Measurements from ENCODE around the gene MORN4.
A peak's percentile ranks its signal among the peaks of the same experiment; 100 is the strongest.

The MORN4 gene

DNA sequence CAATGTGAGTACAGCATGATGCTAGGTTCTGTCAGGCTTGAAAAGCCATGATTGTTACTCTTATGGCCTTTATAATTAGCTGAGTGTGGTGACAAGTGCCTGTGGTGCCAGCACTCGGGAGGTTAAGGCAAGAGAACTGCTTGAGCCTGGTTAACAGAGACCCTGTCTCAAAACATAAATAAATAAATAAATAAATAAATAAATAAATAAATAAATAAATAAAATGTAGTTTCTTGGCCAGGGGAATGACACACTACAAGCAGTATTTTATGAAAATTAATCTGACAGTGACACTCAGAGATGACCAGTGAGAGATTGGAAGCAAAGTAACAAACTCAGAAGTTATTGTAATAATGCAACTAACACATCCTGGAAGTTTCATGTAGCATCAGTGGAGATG is 2.3 kb upstream of the MORN4 start:
- Histone ChIP-seq H3K9me3 (no peaks in the 10 kb centered on the region), H3K4me3 (ENCODE audit: low read depth, low read length) (no peak overlapping the region), H3K36me3 (no peaks in the 10 kb centered on the region), H3K4me1 (no peaks in the 10 kb centered on the region), H3K27me3 (no peaks in the 10 kb centered on the region)
- DNase-seq, result no peak
- TF ChIP-seq CTCF (IDR thresholded peaks at IDR 0.05; ENCODE audit: low read depth, low read length), result no peak

- H3K9me3 ChIP-seq, result no peaks in the 10 kb centered on the region
- TF ChIP-seq CTCF (IDR thresholded peaks at IDR 0.05; ENCODE audit: low read depth, low read length), result no peak
- H3K27me3 ChIP-seq, result no peaks in the 10 kb centered on the region
- H3K4me1 ChIP-seq, result no peaks in the 10 kb centered on the region
- no peak for DNase-seq
- H3K4me3 ChIP-seq (ENCODE audit: low read depth, low read length), result peak overlapping the region; percentile 86
- no peaks in the 10 kb centered on the region for H3K36me3 ChIP-seq
Observed at GRCh38 chr10:97633921-97634320, 621 bp upstream of the MORN4 start.

DNA sequence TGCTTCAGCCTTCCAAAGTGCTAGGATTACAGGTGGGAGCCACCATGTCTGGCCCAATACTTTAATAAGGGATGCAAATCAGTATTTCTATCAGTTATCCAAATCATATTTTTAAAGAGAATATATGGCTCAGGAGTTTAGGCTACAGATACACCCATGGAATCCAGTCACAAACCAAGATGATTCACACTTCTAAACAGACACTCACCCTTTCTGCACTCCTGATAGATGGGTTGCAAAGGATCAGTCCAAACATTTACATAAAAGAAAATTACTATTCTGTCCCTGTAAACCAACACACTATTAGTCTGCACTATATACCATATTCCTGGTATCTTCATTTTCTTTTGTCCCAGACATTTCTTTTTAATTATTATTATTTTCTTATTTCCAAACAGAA is 2.2 kb downstream of the MORN4 start:
- Histone ChIP-seq H3K4me3 (ENCODE audit: low read depth, low read length) (no peak overlapping the region), H3K4me1 (no peaks in the 10 kb centered on the region), H3K36me3 (no peaks in the 10 kb centered on the region), H3K9me3 (no peaks in the 10 kb centered on the region), H3K27me3 (no peaks in the 10 kb centered on the region)
- TF ChIP-seq CTCF (IDR thresholded peaks at IDR 0.05; ENCODE audit: low read depth, low read length), result no peak
- DNase-seq, result no peak

DNA sequence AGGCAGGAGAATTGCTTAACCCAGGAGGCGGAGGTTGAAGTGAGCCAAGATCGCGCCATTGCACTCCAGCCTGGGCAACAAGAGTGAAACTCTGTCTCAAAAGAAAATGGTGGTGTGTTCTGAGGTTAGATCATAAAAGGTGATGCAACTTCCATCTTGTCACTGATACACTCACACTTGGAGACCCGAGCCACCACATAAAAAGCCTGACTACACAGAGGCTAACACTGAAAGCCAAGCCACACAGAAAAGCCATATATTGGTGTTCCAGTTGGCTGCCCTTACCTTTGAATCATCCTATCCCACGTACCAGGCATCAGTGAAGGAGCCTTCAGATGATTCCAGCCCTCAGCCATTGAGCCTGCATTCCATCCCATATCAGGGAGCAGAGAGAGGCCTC is 4.0 kb downstream of the MORN4 start:
- Histone ChIP-seq H3K4me1 (no peaks in the 10 kb centered on the region), H3K36me3 (no peaks in the 10 kb centered on the region), H3K4me3 (ENCODE audit: low read depth, low read length) (no peak overlapping the region), H3K9me3 (no peaks in the 10 kb centered on the region), H3K27me3 (no peaks in the 10 kb centered on the region)
- no peak for DNase-seq
- no peak for TF ChIP-seq CTCF (IDR thresholded peaks at IDR 0.05; ENCODE audit: low read depth, low read length)

DNA sequence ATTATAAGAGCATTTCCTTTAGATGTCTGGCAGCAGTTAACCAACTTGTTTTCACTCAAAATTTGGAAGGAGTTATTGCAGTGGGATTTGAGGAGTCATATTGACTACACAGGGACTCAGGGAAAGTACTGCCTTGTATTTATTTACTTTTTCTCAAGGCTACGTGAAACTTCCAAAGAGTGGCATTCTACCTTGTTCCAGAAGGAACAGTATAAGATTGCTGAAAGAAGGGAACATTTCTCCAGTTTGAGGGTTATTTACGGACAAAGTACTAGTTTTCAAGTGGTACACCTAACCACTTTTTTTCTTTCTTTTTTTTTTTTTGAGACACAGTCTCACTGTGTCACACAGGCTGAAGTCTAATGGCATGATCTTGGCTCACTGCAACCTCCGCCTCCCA is 5.1 kb downstream of the MORN4 start:
- no peak for TF ChIP-seq CTCF (IDR thresholded peaks at IDR 0.05; ENCODE audit: low read depth, low read length)
- Histone ChIP-seq H3K9me3 (no peaks in the 10 kb centered on the region), H3K4me3 (ENCODE audit: low read depth, low read length) (no peak overlapping the region), H3K4me1 (no peaks in the 10 kb centered on the region), H3K27me3 (no peaks in the 10 kb centered on the region), H3K36me3 (no peaks in the 10 kb centered on the region)
- DNase-seq, result no peak

DNA sequence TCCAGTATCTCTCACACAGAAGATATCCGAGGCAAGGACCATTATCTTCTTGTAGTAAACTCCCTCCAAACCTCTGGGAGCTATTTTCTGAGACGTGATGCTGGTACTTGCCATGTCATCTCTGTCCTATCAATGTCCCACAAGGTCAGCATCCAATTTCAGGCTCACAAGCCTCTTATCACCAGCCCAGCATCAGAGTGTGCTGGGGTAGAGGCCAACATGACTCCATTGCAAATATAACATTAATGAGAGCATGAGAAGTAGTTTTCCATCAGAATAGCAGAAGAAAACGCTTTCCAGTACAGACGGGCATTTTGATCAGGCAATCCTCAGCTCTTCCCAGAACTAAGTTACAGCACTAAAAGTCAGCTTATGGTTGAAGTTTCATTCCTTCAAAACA is 5.6 kb downstream of the MORN4 start:
- no peaks in the 10 kb centered on the region for H3K9me3 ChIP-seq
- no peaks in the 10 kb centered on the region for H3K27me3 ChIP-seq
- no peak overlapping the region for H3K4me3 ChIP-seq (ENCODE audit: low read depth, low read length)
- no peak for DNase-seq
- H3K4me1 ChIP-seq, result no peaks in the 10 kb centered on the region
- TF ChIP-seq CTCF (IDR thresholded peaks at IDR 0.05; ENCODE audit: low read depth, low read length), result no peak
- no peaks in the 10 kb centered on the region for H3K36me3 ChIP-seq

Data from BE2C (cell line).